ENCODE measurements around the gene KRTAP4-5.
"Not testable (repeated sequence)": the region's sequence is repeated elsewhere in the genome, so short reads cannot be mapped to it uniquely, and the experiment has no call there.

KRTAP4-5 gene

DNA sequence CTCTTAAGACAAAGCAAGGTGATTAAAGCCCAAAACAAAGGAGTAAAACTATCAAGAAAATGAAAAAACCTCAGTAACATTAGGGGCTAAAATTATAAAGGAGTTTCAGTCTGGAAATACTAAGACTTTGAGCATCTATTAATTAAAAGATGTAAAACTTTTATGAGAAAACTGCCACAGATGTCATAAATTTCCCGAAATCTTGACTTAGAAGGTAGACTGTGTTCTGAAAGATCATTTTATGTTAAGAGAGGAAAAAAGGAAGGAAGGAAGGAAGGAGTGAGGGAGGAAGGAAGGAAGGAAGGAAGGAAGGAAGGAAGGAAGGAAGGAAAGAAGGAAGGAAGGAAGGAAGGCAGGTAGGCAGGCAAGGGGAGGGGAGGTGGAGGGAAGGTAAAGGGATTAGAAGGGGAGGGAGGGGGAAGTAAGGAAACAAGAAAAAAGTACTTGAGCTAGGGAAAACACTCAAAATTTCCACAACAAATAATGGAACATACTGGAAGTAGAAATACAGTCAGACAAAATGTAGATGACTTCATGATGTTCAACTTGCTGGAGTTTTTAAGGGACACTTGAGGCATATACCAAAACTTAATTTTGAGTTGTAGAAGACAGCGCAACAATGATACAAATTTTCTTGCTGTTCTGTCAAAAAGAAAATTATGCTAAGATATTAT lies 2.0 kb downstream of the KRTAP4-5 start:
- FAIRE-seq = no peak
- no peak for DNase-seq (ENCODE audit: low spot score)

DNA sequence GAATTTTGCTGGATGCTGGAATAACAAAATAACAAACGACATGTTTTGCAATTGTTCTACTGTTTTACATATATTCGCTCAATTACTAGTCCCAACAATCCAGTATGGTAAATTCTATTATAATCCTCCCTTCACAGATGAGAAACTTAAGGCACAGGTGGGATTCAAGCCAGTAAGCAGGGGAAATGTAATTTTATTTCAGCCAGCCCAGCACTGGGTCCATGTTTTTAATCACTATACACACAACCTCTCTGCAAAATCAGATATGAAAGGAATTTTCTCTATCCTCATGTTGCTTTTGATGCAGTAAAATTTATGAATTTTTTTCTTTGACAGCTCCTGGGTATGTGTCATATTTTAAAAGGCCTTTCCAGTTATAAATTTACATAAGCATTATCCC lies 4.4 kb downstream of the KRTAP4-5 start:
- FAIRE-seq = no peak
- DNase-seq (ENCODE audit: low spot score) = no peak

DNA sequence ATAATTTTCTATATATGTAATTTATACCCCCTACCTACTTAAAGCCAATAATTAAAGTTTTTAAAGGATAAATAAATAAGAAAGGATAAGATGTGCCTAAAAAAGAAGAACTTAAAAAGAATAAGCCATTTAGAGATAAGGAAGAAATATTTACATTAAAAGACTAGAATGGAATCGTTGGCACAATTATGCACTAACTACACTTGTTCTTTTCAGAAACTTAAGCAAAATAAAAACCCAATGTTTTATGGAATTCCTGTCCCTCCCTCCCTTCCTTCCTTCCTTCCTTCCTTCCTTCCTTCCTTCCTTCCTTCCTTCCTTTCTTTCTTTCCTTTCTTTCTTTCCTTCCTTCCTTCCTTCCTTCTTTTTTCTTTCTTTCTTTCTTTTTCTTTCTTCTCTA lies 4.8 kb downstream of the KRTAP4-5 start:
- DNase-seq (ENCODE audit: low spot score) (no peak), FAIRE-seq (no peak)

DNA sequence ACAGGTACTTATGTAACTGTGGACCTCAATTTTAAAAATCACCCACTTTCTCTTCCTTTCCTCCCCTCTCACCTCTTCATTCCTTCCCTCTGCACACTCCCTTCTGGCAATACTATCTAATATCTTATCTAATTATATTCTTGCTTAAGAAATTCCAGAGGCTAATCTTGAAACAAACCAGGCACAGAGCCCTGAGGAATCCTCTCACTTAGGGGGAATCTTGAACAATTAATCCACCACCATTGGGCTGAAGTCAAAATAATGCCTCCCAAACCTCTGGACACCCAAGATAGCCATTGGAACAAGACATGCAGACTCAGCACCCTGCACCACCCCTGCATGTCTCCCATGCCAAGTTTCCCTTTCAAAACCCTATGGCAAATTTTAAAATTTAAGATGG lies 8.3 kb downstream of the KRTAP4-5 start:
- DNase-seq (ENCODE audit: low spot score) = no peak
- no peak for FAIRE-seq

DNA sequence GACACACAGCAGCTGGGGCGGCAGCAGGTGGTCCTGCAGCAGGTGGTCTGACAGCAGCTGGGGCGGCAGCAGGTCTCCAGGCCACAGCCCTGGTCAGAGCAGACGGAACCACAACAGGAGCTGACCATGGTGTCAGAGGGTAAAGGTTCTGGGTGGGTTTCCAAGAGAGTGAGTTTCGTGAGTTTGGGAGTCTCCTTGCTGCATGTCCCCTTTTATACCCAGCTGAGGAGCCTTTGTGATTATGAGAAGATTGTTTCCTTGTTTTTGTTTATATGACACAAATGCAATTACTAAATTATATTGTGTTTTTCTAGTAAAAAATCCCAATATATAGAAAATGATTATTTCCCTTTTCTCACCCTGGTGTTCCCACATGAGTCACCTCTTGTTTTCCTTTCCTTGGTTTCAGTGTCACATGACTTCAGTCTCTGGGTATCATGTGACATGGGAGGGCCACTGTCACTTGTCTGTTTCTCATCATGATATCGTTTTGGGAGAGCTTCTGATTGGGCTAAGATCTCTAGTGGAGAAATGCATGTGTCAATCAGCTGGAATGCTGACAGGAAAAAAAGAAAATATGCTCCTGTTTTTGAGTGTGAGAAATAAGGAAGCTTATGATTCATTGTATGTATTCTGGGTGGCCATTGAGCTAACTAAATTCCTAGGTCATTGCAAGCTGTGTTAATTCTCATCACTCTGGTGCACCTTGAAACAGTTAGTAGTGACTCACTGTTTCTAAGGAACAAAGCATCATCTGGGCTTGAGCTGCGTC lies 9.1 kb downstream of the KRTAP4-5 start, which contains the start of gene KRTAP4-6:
Gene KRTAP4-6, minus strand, starts transcription at position 185 of the 772 bp plus-strand sequence. Its CDS starts 57 bp downstream, at position 128.
- FAIRE-seq = no peak
- peak; percentile 31 for DNase-seq (ENCODE audit: low spot score)

DNA sequence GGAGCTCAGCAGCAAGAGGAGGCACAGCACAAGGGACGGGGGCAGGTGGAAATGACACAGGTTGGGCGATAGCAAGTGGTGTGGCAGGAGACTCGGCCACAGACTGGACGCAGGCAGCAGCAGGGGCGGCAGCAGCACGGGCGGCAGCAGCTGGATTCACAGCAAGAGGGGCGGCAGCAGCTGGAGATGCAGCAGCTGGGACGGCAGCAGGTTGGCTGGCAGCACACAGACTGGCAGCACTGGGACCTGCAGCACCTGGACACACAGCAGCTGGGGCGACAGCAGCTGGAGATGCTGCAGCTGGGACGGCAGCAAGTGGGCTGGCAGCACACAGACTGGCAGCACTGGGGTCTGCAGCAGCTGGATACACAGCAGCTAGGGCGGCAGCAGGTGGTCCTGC lies 9.8 kb downstream of the KRTAP4-5 start:
- peak; percentile 96 for FAIRE-seq
- not testable (repeated sequence) for DNase-seq (ENCODE audit: low spot score)

DNA sequence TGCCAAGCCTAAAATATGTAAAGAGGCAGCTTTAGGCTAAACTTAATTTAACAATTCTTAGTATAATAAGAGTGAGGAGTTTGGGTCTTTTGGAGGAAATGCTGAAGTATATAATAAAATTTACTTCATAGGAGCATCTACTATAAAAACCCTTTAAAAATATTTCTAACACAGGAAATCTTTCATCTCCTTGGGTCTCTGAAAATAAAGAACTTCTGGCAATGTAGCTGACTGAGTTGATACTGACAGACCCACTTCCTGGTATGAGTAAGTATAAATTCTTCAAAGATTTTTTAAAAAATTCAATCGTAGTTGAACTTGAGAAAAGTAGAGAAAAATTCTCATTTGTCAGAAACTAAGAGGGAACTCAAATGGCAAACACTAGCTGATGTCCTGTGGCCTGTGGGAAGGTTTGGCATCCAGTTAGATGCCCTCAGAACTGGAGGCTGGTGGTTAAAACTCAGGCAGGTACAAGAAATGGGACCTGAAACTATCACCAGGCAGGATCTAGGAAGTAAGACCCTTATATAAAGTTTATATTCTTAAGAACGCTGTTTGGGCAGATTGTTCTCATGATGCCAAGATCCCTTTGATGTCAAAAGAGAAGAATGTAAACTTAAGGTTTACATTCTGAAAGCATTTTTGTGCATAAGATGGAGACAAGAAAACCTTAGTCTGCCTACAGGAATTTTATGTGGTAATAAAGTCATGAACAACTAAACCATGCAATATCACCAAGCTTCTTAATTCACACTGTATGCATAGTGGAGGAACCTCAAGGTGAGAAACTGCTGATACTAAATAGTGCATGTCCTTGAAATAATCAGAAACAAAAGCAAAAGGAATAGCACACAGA lies 15.5 kb downstream of the KRTAP4-5 start:
- DNase-seq (ENCODE audit: low spot score) (no peak), FAIRE-seq (no peak)

DNA sequence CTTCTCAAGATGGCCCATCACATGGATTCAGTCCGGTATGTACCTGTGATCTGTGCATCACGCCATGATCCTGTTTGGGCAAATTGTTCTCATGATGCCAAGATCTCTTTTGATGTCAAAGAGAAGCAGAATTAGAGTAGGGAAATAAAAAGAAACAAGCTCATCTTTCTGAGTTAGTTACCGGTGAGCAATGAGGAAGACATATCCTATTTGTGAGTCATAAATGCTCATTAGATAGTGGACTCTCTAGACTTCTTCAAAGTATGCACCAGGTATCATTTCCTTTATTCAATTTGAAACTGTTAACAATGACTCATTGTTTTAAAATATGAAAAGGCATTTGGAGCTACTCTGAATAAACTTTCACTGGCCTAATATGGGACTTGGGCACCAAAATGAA lies 17.6 kb downstream of the KRTAP4-5 start:
- peak; percentile 42 for FAIRE-seq
- peak; percentile 32 for DNase-seq (ENCODE audit: low spot score)

DNA sequence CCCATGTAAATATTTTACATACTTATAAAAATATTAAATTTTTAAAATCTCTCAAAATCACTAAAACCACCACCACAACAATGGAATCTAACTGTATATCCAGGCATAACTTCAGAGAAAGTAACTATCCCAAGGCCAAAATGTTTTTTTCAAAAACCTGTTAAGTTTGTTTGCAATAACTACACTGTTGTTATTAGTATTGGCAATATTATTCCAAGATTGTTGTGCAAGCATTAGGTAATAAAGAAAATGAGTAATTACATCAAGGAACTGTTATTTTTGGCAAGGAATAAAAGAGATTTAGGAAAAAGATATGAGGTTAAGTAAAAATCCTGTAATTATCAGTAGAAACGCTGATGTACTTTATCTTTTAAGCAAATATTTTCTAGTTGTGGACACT lies 22.3 kb downstream of the KRTAP4-5 start:
- no peak for DNase-seq (ENCODE audit: low spot score)
- no peak for FAIRE-seq

DNA sequence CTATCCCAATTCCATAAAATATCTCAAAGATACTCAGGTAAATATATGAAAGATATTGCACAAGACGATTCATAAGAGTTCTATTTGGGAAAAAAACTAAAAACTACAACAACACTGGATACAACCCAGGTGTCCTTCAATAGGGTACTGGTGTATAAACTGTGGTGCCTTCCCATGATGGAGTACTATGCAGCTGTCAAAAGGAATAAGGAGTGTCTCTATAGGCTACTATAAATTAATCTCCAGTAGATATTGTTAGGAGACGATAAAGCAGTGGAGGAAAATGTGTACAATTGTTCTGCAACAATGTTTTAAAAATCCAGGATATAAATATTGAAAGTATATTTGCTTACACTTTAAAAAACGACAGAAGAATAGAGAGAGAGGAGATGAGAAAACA lies 23.2 kb downstream of the KRTAP4-5 start:
- FAIRE-seq (no peak), DNase-seq (ENCODE audit: low spot score) (no peak)

DNA sequence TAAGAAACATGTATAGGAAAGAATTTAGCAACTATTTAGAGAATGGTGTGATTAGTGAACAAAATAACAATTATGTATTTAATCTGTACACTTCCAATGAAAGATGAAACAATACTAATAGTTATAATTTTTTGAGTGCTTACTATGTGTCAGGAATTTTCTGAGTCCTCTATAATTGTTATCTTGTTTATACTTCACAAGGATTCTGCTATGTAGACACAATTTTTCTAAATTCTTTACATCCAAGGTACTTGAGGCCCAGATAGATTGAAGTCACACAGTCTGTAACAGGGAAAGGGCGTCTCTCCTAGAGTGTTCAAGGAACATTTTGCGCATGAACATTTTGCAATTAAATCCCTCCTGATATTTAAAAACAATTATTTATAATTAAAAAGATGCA lies 24.6 kb downstream of the KRTAP4-5 start:
- FAIRE-seq (no peak), DNase-seq (ENCODE audit: low spot score) (no peak)

DNA sequence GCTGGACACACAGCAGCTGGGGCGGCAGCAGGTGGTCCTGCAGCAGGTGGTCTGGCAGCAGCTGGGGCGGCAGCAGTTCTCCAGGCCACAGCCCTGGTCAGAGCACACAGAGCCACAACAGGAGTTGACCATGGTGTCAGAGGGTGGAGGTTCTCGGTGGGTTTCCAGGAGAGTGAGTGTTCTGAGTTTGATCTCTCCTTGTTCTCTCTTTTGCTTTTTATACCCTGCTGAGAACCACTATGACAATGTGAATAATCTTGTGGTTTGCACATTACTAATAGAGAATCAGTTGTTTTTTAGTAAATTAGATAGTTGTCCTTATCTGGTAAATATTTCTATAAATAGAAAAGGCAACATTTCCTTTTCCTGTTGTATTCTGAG lies 25.6 kb downstream of the KRTAP4-5 start, which contains the start of gene KRTAP4-12:
Gene KRTAP4-12, minus strand, starts transcription at position 192 of the 381 bp plus-strand sequence. Its CDS starts 60 bp downstream, at position 132.
- not testable (repeated sequence) for FAIRE-seq; DNase-seq (ENCODE audit: low spot score)

DNA sequence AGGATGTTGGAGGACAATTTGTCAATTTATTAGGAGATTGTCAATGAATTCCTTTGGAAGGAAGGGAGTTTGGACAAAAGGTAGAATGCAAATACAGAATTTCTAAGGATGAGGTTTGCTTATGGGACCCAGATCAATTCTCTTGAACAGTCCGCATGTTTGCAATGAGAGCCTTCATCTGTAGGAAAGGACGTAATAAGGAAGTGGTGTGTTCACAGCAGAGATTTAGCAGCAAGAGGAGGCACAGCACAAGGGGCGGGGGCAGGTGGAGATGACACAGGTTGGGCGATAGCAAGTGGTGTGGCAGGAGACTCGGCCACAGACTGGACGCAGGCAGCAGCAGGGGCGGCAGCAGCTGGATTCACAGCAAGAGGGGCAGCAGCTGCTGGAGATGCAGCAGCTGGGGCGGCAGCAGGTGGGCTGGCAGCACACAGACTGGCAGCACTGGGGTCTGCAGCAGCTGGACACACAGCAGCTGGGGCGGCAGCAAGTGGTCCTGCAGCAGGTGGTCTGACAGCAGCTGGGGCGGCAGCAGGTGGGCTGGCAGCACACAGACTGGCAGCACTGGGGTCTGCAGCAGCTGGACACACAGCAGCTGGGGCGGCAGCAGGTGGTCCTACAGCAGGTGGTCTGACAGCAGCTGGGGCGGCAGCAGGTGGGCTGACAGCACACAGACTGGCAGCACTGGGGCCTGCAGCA lies 26.2 kb downstream of the KRTAP4-5 start:
- not testable (repeated sequence) for FAIRE-seq; DNase-seq (ENCODE audit: low spot score)

DNA sequence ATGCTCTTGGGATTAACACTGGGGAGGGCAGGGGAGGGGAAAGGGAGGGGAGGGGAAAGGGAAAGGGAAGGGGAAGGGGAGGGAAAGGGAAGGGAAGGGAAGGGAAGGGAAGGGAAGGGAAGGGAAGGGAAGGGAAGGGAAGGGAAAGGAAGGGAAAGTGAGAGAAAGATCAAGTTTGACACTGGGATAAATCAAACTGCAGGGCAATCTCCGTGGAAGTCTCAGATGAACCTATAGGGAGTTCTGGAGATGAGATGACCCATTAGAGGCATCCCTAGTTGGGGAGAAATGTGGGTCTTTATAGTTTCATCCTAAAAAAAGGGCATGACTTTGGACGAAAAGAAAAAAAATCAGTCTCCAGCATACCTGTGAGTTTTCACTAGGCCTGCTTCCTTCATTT lies 27.9 kb downstream of the KRTAP4-5 start:
- no peak for FAIRE-seq
- no peak for DNase-seq (ENCODE audit: low spot score)

DNA sequence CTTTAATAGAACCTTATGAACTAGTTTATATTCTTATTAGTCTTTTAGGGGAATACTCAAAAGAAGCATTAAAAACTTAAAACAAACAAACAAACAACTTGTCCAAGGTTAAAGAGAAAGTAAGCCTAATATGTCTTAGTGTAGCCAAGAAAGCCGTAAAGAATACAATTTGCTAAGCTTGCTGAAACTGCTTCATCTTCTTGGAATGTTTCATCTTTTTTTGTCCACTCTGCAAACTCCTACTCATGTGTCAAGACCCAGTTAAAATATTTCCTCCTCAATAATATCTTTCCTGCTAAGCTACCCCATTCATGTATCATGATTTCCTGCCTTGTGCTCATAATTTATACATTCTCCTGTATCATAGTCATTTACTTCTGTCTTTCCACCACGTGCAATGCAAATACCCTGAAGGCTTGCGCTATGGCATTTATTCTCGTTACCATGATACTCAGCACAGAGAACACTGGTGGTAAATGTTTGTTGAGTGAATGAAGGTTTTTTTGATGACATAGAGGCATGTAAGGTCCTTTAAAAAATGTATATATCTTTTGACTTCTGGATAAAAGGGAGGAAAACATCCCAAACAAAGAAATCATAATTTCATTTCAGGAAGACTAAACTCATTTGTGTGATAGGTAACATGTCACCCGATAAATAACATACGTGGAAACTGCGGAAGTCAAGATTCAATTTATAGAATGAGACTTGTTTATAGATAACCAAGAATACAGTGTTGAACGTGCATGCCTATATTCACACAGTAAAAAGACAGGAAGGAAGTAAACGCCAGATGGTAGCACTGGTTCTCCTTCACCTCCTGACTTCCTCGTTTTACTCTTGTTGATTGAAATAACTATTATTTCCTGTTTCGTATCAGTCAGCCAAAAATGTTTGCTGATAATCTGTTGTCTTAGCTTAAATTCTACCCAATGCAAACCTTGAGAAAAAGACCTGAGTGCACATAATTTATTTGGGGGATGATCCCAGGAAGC lies 29.6 kb downstream of the KRTAP4-5 start:
- not testable (repeated sequence) for FAIRE-seq; DNase-seq (ENCODE audit: low spot score)

DNA sequence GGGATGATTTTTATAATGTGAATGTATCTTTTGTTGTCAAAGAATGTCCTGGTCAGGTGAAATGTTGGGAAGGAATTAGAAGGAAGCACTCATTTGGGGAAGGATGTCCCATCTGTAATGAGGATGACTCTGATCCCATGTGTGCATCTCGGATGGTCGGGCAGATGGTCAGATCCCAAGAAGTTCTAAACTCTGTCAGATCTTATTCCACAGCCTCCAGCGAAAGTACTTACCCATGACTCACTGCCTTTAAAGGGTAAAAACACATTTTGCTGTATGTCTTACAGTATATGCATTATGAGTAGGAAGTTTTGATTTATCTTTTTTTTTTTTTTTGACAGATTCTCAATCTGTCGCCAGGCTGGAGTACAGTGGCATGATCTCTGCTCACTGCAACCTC lies 30.9 kb downstream of the KRTAP4-5 start:
- FAIRE-seq = no peak
- DNase-seq (ENCODE audit: low spot score) = no peak

DNA sequence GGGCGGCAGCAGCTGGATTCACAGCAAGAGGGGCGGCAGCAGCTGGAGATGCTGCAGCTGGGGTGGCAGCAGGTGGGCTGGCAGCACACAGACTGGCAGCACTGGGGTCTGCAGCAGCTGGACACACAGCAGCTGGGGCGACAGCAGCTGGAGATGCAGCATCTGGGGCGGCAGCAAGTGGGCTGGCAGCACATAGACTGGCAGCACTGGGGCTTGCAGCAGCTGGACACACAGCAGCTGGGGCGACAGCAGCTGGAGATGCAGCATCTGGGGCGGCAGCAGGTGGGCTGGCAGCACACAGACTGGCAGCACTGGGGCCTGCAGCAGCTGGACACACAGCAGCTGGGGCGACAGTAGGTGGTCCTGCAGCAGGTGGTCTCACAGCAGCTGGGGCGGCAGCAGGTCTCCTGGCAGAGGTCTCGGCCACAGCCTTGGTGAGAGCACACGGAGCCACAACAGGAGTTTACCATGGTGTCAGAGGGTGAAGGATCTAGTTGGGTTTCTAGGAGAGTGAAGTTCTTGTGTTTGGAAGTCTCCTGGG lies 31.7 kb downstream of the KRTAP4-5 start, which contains the start of gene KRTAP4-11:
Gene KRTAP4-11, minus strand, starts transcription at position 528 of the 541 bp plus-strand sequence. Its CDS starts 58 bp downstream, at position 470.
- DNase-seq (ENCODE audit: low spot score); FAIRE-seq: not testable (repeated sequence)

DNA sequence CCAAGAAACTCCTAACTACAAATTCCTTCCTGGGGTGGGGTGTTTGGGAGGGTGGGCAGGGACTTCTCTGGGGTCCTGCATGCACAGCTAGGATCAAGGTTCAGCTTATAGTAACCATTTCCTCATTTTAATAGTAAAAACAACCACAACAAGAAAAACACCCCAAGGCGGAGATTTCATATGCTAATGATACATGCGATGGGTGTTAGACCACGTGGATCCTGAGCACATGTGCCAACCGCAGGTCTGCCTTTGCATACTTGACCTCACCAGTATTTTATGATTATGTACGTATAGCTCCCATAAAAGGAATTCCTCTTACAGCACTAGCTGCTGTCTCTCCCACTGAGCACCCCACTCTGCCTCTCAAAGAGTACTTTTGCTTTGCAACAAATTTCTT lies 33.3 kb downstream of the KRTAP4-5 start:
- FAIRE-seq (no peak), DNase-seq (ENCODE audit: low spot score) (no peak)

DNA sequence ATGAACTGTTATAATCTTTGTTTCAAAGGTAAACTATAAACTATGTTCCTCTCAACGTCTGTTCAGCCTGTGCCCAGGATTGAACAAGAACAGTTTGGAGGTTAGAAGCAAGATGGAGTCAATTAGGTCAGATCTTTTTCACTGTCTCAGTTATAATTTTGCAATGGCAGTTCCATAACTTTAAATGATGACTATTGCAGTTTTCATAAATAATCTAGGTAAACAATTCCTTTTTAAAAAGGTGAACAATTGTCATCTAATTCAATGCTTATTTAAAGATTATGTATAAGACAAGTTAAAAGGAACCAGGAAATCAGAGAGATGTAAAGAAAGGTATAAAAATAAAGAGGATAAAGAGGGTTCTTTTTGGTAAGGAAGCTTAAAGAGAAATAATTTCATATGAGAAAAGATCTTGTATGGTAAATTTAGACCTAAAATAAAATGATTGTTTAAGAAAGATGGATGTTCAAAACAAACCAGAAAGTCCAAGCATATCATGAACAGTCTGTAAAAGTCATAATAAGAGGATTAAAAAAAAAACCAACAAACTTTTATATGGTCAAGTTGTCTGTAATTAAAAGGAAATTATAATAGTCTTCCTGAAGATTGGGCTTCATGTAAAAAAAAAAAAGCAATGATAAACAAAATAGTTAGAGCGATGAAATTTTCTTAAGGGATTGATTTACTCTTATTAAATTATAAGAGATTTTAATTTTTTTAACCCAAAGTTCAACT lies 38.3 kb downstream of the KRTAP4-5 start:
- FAIRE-seq (no peak), DNase-seq (ENCODE audit: low spot score) (no peak)
